Measurements from ENCODE around the gene SETD2.

GRCh38 chr3:47011371-47011770 lies 152.5 kb downstream of the SETD2 start:
- TF ChIP-seq CTCF (IDR thresholded peaks at IDR 0.05) = no peak
- no peak for TF ChIP-seq POLR2A (IDR thresholded peaks at IDR 0.05)

Data from lower leg skin (tissue), 3 donors.